Panc1 (cell line): ENCODE results near the gene GALNT9. TPM values are rescaled to one million over a fixed set of nuclear protein-coding genes. Genes with fewer than 3 reads are reported as not detected.

Experiments used
- ATAC-seq: fragments of 200-7000 bp; cut with Tn5 transposase; 2 replicates; pipeline ENCODE4 v1.9.1; 2020; ENCODE audit warnings: mild to moderate bottlenecking, moderate library complexity
- BruUV-seq: library from RNA; stranded (reverse); fragments of 400-500 nt; replicated peaks from 2 replicates; lab custom pipeline; 2021; lab: Mats Ljungman, UMichigan
- CTCF ChIA-PET: fragments of 300-600 bp; sonication (Branson Sonifier 250); formaldehyde crosslinking; loops from one replicate; lab custom pipeline; 2022; ENCODE audit warnings: antibody characterized with exemption; lab: Charles Lee
- POLR2A ChIA-PET: fragments of 300-600 bp; sonication (Branson Sonifier 250); formaldehyde crosslinking; loops from one replicate; lab custom pipeline; 2022; ENCODE audit warnings: antibody characterized with exemption; lab: Charles Lee
- DNase-seq: peaks from one replicate; pipeline ENCODE4 v3.0.0-alpha.2; 2010; ENCODE audit warnings: low read depth, low spot score
- H3K27ac ChIP-seq: 2 replicates; pipeline ENCODE4 v1.5.1; 2011; ENCODE audit warnings: mild to moderate bottlenecking, low read length, inconsistent platforms
- H3K27me3 ChIP-seq: fragments of 200-500 bp; sonication (Bioruptor generic); 2 replicates; pipeline ENCODE4 v1.6.0; 2014; ENCODE audit warnings: low read length, inconsistent platforms; ENCODE audit not compliant: control insufficient read depth, insufficient read depth
- H3K36me3 ChIP-seq: fragments of 200-500 bp; sonication (Bioruptor generic); 2 replicates; pipeline ENCODE4 v1.5.1; 2014; ENCODE audit warnings: inconsistent platforms, mild to moderate bottlenecking, low read length, moderate library complexity; ENCODE audit not compliant: control insufficient read depth, insufficient read depth
- H3K4me1 ChIP-seq: 2 replicates; pipeline ENCODE4 v1.5.1; 2011; ENCODE audit warnings: inconsistent platforms, mild to moderate bottlenecking, low read length, moderate library complexity; ENCODE audit not compliant: control insufficient read depth, insufficient read depth
- H3K4me3 ChIP-seq, 2 experiments: 2 replicates each; pipeline ENCODE4 v1.5.1; 2011 to 2012; ENCODE audit warnings: low read depth in 2 of 2, low read length in 2 of 2, mild to moderate bottlenecking in 2 of 2, inconsistent platforms in 1 of 2, moderate library complexity in 1 of 2
- H3K9me3 ChIP-seq: fragments of 200-500 bp; sonication (Bioruptor generic); 2 replicates; pipeline ENCODE4 v1.5.1; 2014; ENCODE audit warnings: low read depth, mild to moderate bottlenecking, inconsistent platforms, low read length, moderate library complexity; ENCODE audit not compliant: control insufficient read depth, insufficient read depth
- CTCF ChIP-seq: fragments of 450-650 bp; IDR thresholded peaks from 2 replicates; pipeline ENCODE4 v1.5.1; 2017; ENCODE audit warnings: mild to moderate bottlenecking
- POLR2AphosphoS5 ChIP-seq: IDR thresholded peaks from 2 replicates; pipeline ENCODE4 v1.6.1; 2012; ENCODE audit warnings: mild to moderate bottlenecking, low read depth, low read length, moderate library complexity
- REST ChIP-seq, 2 experiments: IDR thresholded peaks; 2 replicates each; pipeline ENCODE4 v1.6.1; 2011 to 2012; ENCODE audit warnings: low read depth in 2 of 2, control low read depth in 1 of 2, low read length in 1 of 2, mild to moderate bottlenecking in 1 of 2, moderate library complexity in 1 of 2; ENCODE audit not compliant: insufficient read depth in 1 of 2
- SIN3A ChIP-seq: IDR thresholded peaks from 2 replicates; pipeline ENCODE4 v1.6.1; 2012; ENCODE audit warnings: low read depth, mild to moderate bottlenecking, low read length, moderate library complexity, borderline replicate concordance; ENCODE audit not compliant: insufficient read depth
- TCF7L2 ChIP-seq: IDR thresholded peaks from 2 replicates; pipeline ENCODE4 v1.6.1; 2011; ENCODE audit warnings: mild to moderate bottlenecking, low read depth, low read length, inconsistent platforms
- in situ Hi-C: cut with HindIII; loops from 2 replicates; pipeline ENCODE4 v1.10.0; 2016; ENCODE audit warnings: low sequenced_read_pairs, low pct_unique_long_range_greater_than_20kb
- intact Hi-C: fragments of 100-400 bp; cut with micrococcal nuclease; formaldehyde crosslinking; loops from one replicate; pipeline ENCODE4 v1.10.0; 2022; ENCODE audit not compliant: unreplicated experiment
- total RNA-seq: library from RNA; stranded (reverse); gene quantifications from one replicate; pipeline ENCODE4 v1.2.1, GENCODE V29; 2021; ENCODE audit not compliant: unreplicated experiment

The GALNT9 gene
- total RNA-seq, 1 experiment from 2014 or later, result 0.33 TPM

- H3K4me1 ChIP-seq, result no peaks in the 10 kb centered on the region
- ChIA-PET CTCF (no interaction called here), POLR2A (no interaction called here)
- H3K9me3 ChIP-seq, result no peaks in the 10 kb centered on the region
- no TSS peak for BruUV-seq
- no peak for ATAC-seq
- no peak overlapping the region for H3K27ac ChIP-seq
- in situ Hi-C loops, result no loop called here
- intact Hi-C loops, result loop anchor here (10.0 kb wide), 1 partner anchor 61 kb away; no protein-coding TSS in a partner anchor
- TF ChIP-seq CTCF (no peak), POLR2AphosphoS5 (no peak), TCF7L2 (no peak), SIN3A (no peak), REST (IDR thresholded peaks at IDR 0.05; ENCODE audit: insufficient read depth in 1 of 2, low read depth in 2 of 2, low read length in 1 of 2) (no peak)
- no peaks in the 10 kb centered on the region for H3K36me3 ChIP-seq
- H3K4me3 ChIP-seq, result no peak overlapping the region
- peaks cover 4% of the 10 kb centered on the region; the same call in 1 of the 2 replicates for H3K27me3 ChIP-seq
- DNase-seq, result no peak
Observed at GRCh38 chr12:132215299-132215989, 113.9 kb downstream of the GALNT9 start.

GRCh38 chr12:132214891-132215290, 114.5 kb downstream of the GALNT9 start:
- no peak overlapping the region for H3K4me3 ChIP-seq
- no TSS peak for BruUV-seq
- ATAC-seq (no peak; the same call in 1 of the 2 replicates), DNase-seq (no peak)
- CTCF ChIA-PET, result no interaction called here
- in situ Hi-C loops (no loop called here), intact Hi-C loops (loop anchor here (10.0 kb wide), 1 partner anchor 60 kb away; no protein-coding TSS in a partner anchor)
- H3K27ac ChIP-seq, result no peak overlapping the region
- TF ChIP-seq SIN3A (no peak), REST (IDR thresholded peaks at IDR 0.05; ENCODE audit: insufficient read depth in 1 of 2, low read depth in 2 of 2, low read length in 1 of 2) (no peak), POLR2AphosphoS5 (no peak)
- H3K9me3 ChIP-seq, result no peaks in the 10 kb centered on the region
- POLR2A ChIA-PET, result no interaction called here
- H3K4me1 ChIP-seq, result no peaks in the 10 kb centered on the region
- H3K36me3 ChIP-seq, result no peaks in the 10 kb centered on the region
- H3K27me3 ChIP-seq, result peaks cover 4% of the 10 kb centered on the region; the same call in 1 of the 2 replicates
